Neutrophil (primary cell): ENCODE measurements around the gene SERHL2.
A peak's percentile ranks its signal among the peaks of the same experiment; 100 is the strongest.

Experiments
- H3K27ac ChIP-seq: fragments of 200-600 bp; sonication (generic); 2 replicates; pipeline ENCODE4 v1.5.1; 2016; ENCODE audit warnings: mild to moderate bottlenecking, moderate library complexity
- H3K27me3 ChIP-seq: fragments of 200-600 bp; sonication (generic); 2 replicates; pipeline ENCODE4 v1.6.0; 2016; ENCODE audit warnings: mild to moderate bottlenecking
- H3K36me3 ChIP-seq: fragments of 200-600 bp; sonication (generic); 2 replicates; pipeline ENCODE4 v1.5.1; 2017
- H3K4me1 ChIP-seq, 2 experiments: fragments of 200-600 bp in 1 of 2; sonication (generic) in 1 of 2; 1 replicate in 1 of 2; 2 replicates in 1 of 2; pipeline versions ENCODE4 v1.5.1 to v1.6.1; 2013 to 2016; ENCODE audit warnings: low read depth in 1 of 2, low read length in 1 of 2, mild to moderate bottlenecking in 1 of 2, moderate library complexity in 1 of 2; ENCODE audit not compliant: control insufficient read depth in 1 of 2, insufficient read depth in 1 of 2
- H3K4me3 ChIP-seq, 2 experiments: fragments of 200-600 bp in 1 of 2; sonication (generic) in 1 of 2; 1 replicate in 1 of 2; 2 replicates in 1 of 2; pipeline ENCODE4 v1.5.1; 2013 to 2016; ENCODE audit warnings: low read depth in 1 of 2, low read length in 1 of 2, mild to moderate bottlenecking in 1 of 2, moderate library complexity in 1 of 2
- H3K9me3 ChIP-seq: fragments of 200-600 bp; sonication (generic); 2 replicates; pipeline ENCODE4 v1.5.1; 2016
- CTCF ChIP-seq: fragments of 200-600 bp; sonication (generic); IDR thresholded peaks from 2 replicates; pipeline ENCODE4 v1.5.1; 2016; ENCODE audit warnings: antibody characterized with exemption

The SERHL2 gene

DNA sequence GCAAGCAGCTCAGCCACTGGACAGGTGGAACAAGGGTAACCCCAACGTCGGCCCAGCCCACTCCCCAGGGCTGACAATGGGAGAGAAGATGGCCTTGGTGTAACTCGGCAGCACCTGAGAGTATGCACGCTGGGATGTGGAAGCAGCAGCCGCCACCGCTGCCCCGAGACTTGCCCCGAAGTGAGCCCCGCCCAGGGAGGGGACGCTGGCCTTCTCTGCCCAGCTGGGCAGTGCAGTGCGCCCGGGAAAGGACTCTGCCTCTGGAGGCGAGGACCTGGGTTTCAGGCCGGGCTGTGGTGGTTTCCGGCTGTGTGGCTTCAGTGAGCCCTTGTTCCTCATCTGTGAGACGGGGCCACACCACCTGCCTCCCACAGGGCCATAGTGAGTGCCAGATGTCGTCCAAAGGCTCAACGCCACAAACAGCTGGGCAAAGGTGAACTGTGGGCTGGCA, 69.6 kb downstream of the SERHL2 start:
- Histone ChIP-seq H3K4me3 (no peak overlapping the region), H3K4me1 (peaks cover 10 to 23% of the 10 kb centered on the region in 2 experiments), H3K27ac (peak overlapping the region; percentile 57), H3K27me3 (no peaks in the 10 kb centered on the region), H3K9me3 (no peaks in the 10 kb centered on the region), H3K36me3 (peaks cover 68% of the 10 kb centered on the region)
- no peak for TF ChIP-seq CTCF
